ENCODE measurements around the gene GANAB. TPM values are rescaled to one million over a fixed set of nuclear protein-coding genes. Genes with fewer than 3 reads are reported as not detected.
A peak's percentile ranks its signal among the peaks of the same experiment; 100 is the strongest.

GANAB gene
- total and polyA plus RNA-seq, 2 of the 13 experiments (the other 11 are each of a cell fraction or from before 2014, with no cell fraction given) = 99.5 to 234 TPM

DNA sequence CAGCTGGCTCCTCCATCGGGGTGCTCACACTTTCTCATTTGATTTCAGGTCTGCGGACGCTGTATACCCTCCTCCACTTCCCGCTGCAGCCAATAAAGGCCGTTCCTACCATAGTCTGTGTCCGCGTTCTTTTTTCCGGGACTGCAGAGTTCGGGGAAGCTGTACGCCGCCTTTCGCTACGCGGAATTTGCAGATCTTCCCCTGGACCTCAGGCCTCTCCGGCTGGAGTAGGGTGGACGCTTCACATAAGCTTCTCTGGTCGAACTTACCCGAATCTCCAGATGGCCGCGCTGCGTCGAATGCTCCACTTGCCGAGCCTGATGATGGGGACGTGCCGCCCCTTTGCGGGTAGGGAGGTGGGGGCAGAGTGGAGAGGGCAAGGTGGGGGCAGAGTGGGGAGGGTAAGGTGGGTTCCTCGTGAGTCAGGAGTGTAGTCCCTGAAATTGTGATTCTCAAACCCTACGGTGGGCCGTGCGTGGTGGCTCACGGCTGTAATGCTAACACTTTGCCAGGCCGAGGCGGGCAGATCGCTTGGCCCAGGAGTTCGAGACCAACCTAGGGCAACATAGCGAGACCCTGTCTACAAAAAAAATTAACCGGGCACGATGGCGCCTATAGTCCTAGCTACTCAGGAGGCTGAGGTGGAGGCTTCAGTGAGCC lies 19.3 kb upstream of the GANAB start (continued):
- no peak for TF ChIP-seq CREM (IDR thresholded peaks at IDR 0.05)
- no peak for TF ChIP-seq CREM (CRISPR knock-in tag; IDR thresholded peaks at IDR 0.05)
- TF ChIP-seq RXRB (CRISPR knock-in tag; IDR thresholded peaks at IDR 0.05; ENCODE audit: borderline replicate concordance) = no peak
- no peak for TF ChIP-seq JUN (CRISPR knock-in tag; IDR thresholded peaks at IDR 0.05)
- TF ChIP-seq MBNL3 (CRISPR knock-in tag; conservative IDR thresholded peaks at IDR 0.05) = no peak
- TF ChIP-seq CAMTA2 (CRISPR knock-in tag; IDR thresholded peaks at IDR 0.05; ENCODE audit: borderline replicate concordance) = no peak
- no peak for TF ChIP-seq IKZF1 (IDR thresholded peaks at IDR 0.05)
- no peak for TF ChIP-seq ERF (CRISPR knock-in tag; IDR thresholded peaks at IDR 0.05)
- TF ChIP-seq RBM22 (optimal IDR thresholded peaks at IDR 0.05; ENCODE audit: low read length) = no peak
- TF ChIP-seq, protein P1, sequence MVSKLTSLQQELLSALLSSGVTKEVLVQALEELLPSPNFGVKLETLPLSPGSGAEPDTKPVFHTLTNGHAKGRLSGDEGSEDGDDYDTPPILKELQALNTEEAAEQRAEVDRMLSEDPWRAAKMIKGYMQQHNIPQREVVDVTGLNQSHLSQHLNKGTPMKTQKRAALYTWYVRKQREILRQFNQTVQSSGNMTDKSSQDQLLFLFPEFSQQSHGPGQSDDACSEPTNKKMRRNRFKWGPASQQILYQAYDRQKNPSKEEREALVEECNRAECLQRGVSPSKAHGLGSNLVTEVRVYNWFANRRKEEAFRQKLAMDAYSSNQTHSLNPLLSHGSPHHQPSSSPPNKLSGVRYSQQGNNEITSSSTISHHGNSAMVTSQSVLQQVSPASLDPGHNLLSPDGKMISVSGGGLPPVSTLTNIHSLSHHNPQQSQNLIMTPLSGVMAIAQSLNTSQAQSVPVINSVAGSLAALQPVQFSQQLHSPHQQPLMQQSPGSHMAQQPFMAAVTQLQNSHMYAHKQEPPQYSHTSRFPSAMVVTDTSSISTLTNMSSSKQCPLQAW (CRISPR knock-in tag; IDR thresholded peaks at IDR 0.05) = no peak
- 0 out of 2 replicates have a peak, but pooled peaks have one; percentile 18 for TF ChIP-seq ZNF569 (CRISPR knock-in tag; IDR thresholded peaks at IDR 0.05; ENCODE audit: borderline replicate concordance)
- no peak for TF ChIP-seq NCOR1 (IDR thresholded peaks at IDR 0.05; ENCODE audit: borderline replicate concordance, low read length)
- TF ChIP-seq ZC3H4 (CRISPR knock-in tag; IDR thresholded peaks at IDR 0.05; ENCODE audit: borderline replicate concordance) = no peak; the same call in 1 of the 2 replicates
- no peak for TF ChIP-seq HMGA1 (CRISPR knock-in tag; conservative IDR thresholded peaks at IDR 0.05)
- TF ChIP-seq FOXC1 (CRISPR knock-in tag; IDR thresholded peaks at IDR 0.05; ENCODE audit: borderline replicate concordance) = no peak
- TF ChIP-seq ARID2 (CRISPR knock-in tag; IDR thresholded peaks at IDR 0.05; ENCODE audit: borderline replicate concordance) = no peak
- TF ChIP-seq ZFP82 (CRISPR knock-in tag; IDR thresholded peaks at IDR 0.05; ENCODE audit: borderline replicate concordance) = no peak
- no peak for TF ChIP-seq NBN (conservative IDR thresholded peaks at IDR 0.05)
- no peak for TF ChIP-seq ZNF296 (CRISPR knock-in tag; conservative IDR thresholded peaks at IDR 0.05)
- TF ChIP-seq ZNF704 (CRISPR knock-in tag; IDR thresholded peaks at IDR 0.05; ENCODE audit: borderline replicate concordance) = no peak
- TF ChIP-seq ZNF263 (CRISPR knock-in tag; IDR thresholded peaks at IDR 0.05) = no peak
- TF ChIP-seq SMARCE1 (IDR thresholded peaks at IDR 0.05; ENCODE audit: borderline replicate concordance) = no peak
- TF ChIP-seq ZNF207 (IDR thresholded peaks at IDR 0.05; ENCODE audit: borderline replicate concordance) = no peak
- no peak for TF ChIP-seq ZNF550 (CRISPR knock-in tag; IDR thresholded peaks at IDR 0.05; ENCODE audit: borderline replicate concordance)
- TF ChIP-seq ZNF383 (CRISPR knock-in tag; IDR thresholded peaks at IDR 0.05; ENCODE audit: borderline replicate concordance) = no peak
- TF ChIP-seq ADNP (CRISPR knock-in tag; IDR thresholded peaks at IDR 0.05) = no peak
- no peak for TF ChIP-seq TEAD3 (CRISPR knock-in tag; optimal IDR thresholded peaks at IDR 0.05; ENCODE audit: borderline replicate concordance)
- TF ChIP-seq, protein P2, sequence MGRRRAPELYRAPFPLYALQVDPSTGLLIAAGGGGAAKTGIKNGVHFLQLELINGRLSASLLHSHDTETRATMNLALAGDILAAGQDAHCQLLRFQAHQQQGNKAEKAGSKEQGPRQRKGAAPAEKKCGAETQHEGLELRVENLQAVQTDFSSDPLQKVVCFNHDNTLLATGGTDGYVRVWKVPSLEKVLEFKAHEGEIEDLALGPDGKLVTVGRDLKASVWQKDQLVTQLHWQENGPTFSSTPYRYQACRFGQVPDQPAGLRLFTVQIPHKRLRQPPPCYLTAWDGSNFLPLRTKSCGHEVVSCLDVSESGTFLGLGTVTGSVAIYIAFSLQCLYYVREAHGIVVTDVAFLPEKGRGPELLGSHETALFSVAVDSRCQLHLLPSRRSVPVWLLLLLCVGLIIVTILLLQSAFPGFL (CRISPR knock-in tag; IDR thresholded peaks at IDR 0.05) = no peak
- TF ChIP-seq MTF2 (CRISPR knock-in tag; IDR thresholded peaks at IDR 0.05; ENCODE audit: borderline replicate concordance) = 0 out of 2 replicates have a peak, but pooled peaks have one; percentile 30
- TF ChIP-seq SUZ12 (IDR thresholded peaks at IDR 0.05; ENCODE audit: low read depth, low read length) = no peak
- no peak for TF ChIP-seq ATAD3A (CRISPR knock-in tag; IDR thresholded peaks at IDR 0.05)
